ENCODE results near the gene TNFAIP8.

The TNFAIP8 gene

DNA sequence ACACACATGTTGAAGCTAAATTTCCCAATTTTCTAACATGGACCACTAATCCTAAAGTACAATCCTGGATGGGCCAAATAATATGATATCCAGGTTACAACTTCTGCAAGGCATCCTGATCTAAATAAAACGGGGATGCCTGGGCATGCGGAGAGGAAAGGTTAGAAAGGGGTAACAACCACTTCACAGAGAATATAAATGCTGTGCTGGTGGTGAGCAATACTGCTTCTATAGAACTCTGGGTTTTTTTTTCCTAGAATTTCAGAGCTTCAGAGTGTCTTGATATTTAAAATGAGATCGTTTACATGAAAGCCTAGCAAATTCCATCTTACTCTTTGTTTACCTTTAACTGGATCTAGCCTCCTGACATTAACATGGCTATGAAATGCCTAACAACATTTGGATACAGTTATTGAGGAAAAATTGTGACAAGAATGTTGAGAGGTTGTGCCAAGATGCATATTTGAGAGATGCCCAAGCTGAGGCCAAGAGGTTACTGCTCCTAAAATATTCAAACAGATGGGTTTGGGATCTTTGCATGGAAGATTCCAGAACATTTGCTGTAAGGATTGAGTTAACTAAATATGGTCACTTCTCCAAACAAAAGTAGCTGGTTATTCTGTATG lies 22.4 kb downstream of the TNFAIP8 start:
- H3K4me1 ChIP-seq (ENCODE audit: control insufficient read depth, insufficient read depth, low read length, poor library complexity, severe bottlenecking), result peaks cover 17% of the 10 kb centered on the region
- H3K4me3 ChIP-seq (ENCODE audit: insufficient read depth, low read depth, low read length, poor library complexity, severe bottlenecking), result no peak overlapping the region

DNA sequence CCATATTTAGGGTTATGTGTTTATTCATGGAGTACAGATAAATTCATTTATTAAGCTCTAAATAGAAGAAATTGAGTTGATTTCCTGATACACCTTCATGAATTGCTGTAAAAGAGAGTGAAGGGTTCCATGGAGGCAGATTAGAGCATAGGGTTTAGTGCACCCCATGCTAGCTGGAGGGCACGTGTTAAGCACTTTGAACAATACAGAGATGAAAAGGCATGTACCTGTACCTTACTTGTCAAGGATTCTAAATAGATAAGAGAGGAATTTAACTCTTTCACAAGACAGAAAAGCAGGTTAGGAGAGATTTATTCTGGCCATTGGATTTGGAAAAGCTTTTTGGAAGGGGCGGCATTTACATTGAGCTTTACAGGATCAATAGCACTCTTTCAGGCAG lies 23.3 kb downstream of the TNFAIP8 start:
- DNase-seq, result no peak
- Histone ChIP-seq H3K27ac (ENCODE audit: insufficient read depth, low read length, poor library complexity, severe bottlenecking) (no peak overlapping the region), H3K4me1 (ENCODE audit: control insufficient read depth, insufficient read depth, low read length, poor library complexity, severe bottlenecking) (peaks cover 16% of the 10 kb centered on the region), H3K27me3 (replicated peaks; ENCODE audit: control insufficient read depth, insufficient read depth, low read length, poor library complexity, severe bottlenecking) (no peaks in the 10 kb centered on the region), H3K9me3 (ENCODE audit: control insufficient read depth, low read length) (no peaks in the 10 kb centered on the region), H3K36me3 (ENCODE audit: control insufficient read depth, insufficient read depth, low read length) (no peaks in the 10 kb centered on the region), H3K4me3 (ENCODE audit: insufficient read depth, low read depth, low read length, poor library complexity, severe bottlenecking) (no peak overlapping the region)

More for the DNA sequence above, 22.4 kb downstream of the TNFAIP8 start:
- peaks cover 7% of the 10 kb centered on the region for H3K36me3 ChIP-seq (ENCODE audit: control insufficient read depth, insufficient read depth, low read length)
- no peaks in the 10 kb centered on the region for H3K27me3 ChIP-seq (replicated peaks; ENCODE audit: control insufficient read depth, insufficient read depth, low read length, poor library complexity, severe bottlenecking)
- H3K27ac ChIP-seq (ENCODE audit: insufficient read depth, low read length, poor library complexity, severe bottlenecking), result no peak overlapping the region
- no peaks in the 10 kb centered on the region for H3K9me3 ChIP-seq (ENCODE audit: control insufficient read depth, low read length)
- DNase-seq, result no peak

DNA sequence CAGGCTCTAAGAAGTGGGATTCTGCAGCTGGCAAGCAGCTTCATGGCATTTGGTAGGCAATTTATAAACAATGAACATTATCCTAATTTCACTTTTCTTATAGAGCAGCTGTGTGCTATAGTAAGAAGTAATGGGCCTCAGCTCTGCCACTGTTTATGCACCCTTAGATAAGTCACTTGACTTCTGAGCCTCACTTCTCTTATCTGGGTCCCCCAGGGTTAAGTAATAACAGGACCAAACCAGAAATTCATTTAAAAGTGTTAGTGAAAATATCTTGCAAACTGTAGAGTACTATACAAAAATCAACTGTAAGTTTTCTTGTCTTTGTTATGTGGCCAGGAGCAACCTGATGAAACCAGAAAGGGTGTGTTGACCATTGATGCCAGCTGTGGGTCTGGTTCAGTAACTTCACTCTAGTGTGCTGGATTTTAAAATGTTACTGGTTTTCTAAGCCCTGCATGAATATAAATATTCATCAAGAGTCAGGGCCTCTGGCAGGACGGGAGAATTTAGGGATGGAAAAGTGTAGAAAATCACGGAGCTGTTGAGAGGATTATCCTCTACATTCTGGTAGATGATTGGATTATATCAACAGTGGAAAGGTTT lies 24.2 kb downstream of the TNFAIP8 start:
- H3K4me1 ChIP-seq (ENCODE audit: control insufficient read depth, insufficient read depth, low read length, poor library complexity, severe bottlenecking), result peaks cover 24% of the 10 kb centered on the region

DNA sequence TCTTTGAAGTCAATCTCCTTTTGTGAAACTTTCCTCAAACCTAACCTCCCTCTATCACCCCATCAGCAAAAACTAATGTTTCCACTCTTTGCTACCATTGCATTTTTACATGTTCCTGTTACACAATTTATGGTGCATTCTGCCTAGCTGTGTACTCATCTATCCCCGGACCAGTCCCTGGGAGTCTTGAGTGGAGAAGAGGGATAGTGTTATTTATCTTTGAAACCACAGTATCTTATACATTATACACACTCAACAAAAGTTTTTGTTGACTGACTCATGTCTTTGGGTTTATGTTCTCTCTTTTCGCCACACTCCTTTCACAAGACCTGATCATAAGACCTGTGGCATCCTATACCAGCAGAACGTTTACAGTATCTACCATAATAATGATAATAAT lies 26.4 kb downstream of the TNFAIP8 start:
- Histone ChIP-seq H3K27ac (ENCODE audit: insufficient read depth, low read length, poor library complexity, severe bottlenecking) (no peak overlapping the region), H3K4me1 (ENCODE audit: control insufficient read depth, insufficient read depth, low read length, poor library complexity, severe bottlenecking) (peaks cover 24% of the 10 kb centered on the region), H3K9me3 (ENCODE audit: control insufficient read depth, low read length) (no peaks in the 10 kb centered on the region), H3K4me3 (ENCODE audit: insufficient read depth, low read depth, low read length, poor library complexity, severe bottlenecking) (no peak overlapping the region), H3K27me3 (replicated peaks; ENCODE audit: control insufficient read depth, insufficient read depth, low read length, poor library complexity, severe bottlenecking) (no peaks in the 10 kb centered on the region), H3K36me3 (ENCODE audit: control insufficient read depth, insufficient read depth, low read length) (no peaks in the 10 kb centered on the region)
- no peak for DNase-seq

More for the DNA sequence above, 24.2 kb downstream of the TNFAIP8 start:
- Histone ChIP-seq H3K27ac (ENCODE audit: insufficient read depth, low read length, poor library complexity, severe bottlenecking) (no peak overlapping the region), H3K4me3 (ENCODE audit: insufficient read depth, low read depth, low read length, poor library complexity, severe bottlenecking) (no peak overlapping the region), H3K27me3 (replicated peaks; ENCODE audit: control insufficient read depth, insufficient read depth, low read length, poor library complexity, severe bottlenecking) (no peaks in the 10 kb centered on the region), H3K36me3 (ENCODE audit: control insufficient read depth, insufficient read depth, low read length) (no peaks in the 10 kb centered on the region), H3K9me3 (ENCODE audit: control insufficient read depth, low read length) (no peaks in the 10 kb centered on the region)
- no peak for DNase-seq

DNA sequence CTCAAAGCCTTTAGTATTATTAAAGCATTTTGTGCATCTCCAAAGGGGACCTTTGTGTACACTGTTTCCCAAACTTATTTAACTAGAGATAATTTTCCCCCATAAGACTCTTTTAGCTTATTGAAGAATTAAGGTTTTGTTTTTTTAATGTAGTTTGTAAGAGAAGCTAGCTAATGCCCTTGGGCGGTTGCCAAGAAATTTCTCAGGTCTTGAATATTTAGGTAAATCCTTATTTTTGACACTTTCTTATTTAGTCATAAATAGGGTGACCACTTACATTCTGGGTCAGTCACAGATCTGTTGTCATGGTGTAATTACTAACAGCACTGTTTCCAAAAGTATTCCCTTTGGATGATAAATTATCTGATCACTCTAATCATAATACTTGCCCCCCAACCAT lies 27.2 kb downstream of the TNFAIP8 start:
- H3K4me3 ChIP-seq (ENCODE audit: insufficient read depth, low read depth, low read length, poor library complexity, severe bottlenecking), result no peak overlapping the region
- H3K9me3 ChIP-seq (ENCODE audit: control insufficient read depth, low read length), result no peaks in the 10 kb centered on the region
- H3K4me1 ChIP-seq (ENCODE audit: control insufficient read depth, insufficient read depth, low read length, poor library complexity, severe bottlenecking), result peaks cover 33% of the 10 kb centered on the region
- no peaks in the 10 kb centered on the region for H3K27me3 ChIP-seq (replicated peaks; ENCODE audit: control insufficient read depth, insufficient read depth, low read length, poor library complexity, severe bottlenecking)
- peak overlapping the region; percentile 16 for H3K27ac ChIP-seq (ENCODE audit: insufficient read depth, low read length, poor library complexity, severe bottlenecking)
- DNase-seq, result no peak
- H3K36me3 ChIP-seq (ENCODE audit: control insufficient read depth, insufficient read depth, low read length), result no peaks in the 10 kb centered on the region

DNA sequence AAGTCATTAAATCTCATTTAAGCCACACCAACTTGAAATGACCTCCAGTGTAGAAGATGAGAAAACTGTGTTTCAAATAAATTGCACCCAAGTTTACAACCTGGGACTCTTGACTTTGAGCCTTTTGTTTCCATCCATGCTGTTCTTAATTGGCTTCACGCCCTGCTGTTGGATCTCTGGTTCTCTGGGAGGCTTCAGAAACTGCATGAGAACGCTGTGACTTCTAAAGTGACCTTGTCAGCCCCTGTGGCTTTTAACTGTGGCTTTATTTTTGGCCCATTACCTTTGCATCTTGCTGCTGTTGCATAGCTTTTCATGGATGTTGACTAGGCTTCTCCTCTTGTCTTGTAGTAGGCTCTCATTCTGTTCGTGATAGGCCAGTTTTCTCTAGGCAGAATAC lies 29.3 kb downstream of the TNFAIP8 start:
- H3K4me1 ChIP-seq (ENCODE audit: control insufficient read depth, insufficient read depth, low read length, poor library complexity, severe bottlenecking), result peaks cover 39% of the 10 kb centered on the region
- no peaks in the 10 kb centered on the region for H3K36me3 ChIP-seq (ENCODE audit: control insufficient read depth, insufficient read depth, low read length)
- H3K4me3 ChIP-seq (ENCODE audit: insufficient read depth, low read depth, low read length, poor library complexity, severe bottlenecking), result no peak overlapping the region
- H3K27ac ChIP-seq (ENCODE audit: insufficient read depth, low read length, poor library complexity, severe bottlenecking), result peak overlapping the region; percentile 11
- no peaks in the 10 kb centered on the region for H3K9me3 ChIP-seq (ENCODE audit: control insufficient read depth, low read length)
- no peak for DNase-seq
- no peaks in the 10 kb centered on the region for H3K27me3 ChIP-seq (replicated peaks; ENCODE audit: control insufficient read depth, insufficient read depth, low read length, poor library complexity, severe bottlenecking)

DNA sequence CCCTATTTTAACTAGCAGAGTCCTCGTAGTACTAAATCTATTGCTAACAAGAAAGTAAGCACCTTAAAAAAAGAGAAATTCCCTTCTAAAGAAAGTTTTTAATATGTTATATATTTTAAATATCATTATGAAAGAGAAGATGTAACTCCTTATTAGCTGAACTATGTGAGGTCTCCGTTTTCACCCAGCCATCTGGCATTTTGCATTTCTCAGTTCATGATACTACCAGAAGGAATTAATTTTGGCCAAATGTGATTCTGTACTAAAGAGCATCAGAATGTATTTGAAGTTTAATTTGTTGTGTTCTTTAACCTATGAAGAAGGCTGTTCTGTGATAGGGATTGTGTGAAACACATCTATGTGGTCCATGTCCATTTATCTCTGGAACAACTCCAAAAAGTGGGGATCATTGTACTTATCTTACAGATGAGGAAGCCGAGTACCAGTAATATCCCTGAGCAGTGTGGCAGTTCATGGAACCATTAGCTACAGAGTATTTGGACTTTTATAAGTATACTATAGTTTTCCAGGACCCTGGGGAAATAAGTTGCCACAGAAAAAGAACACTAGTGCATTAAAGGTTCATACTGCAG lies 29.8 kb downstream of the TNFAIP8 start:
- no peaks in the 10 kb centered on the region for H3K9me3 ChIP-seq (ENCODE audit: control insufficient read depth, low read length)
- H3K27me3 ChIP-seq (replicated peaks; ENCODE audit: control insufficient read depth, insufficient read depth, low read length, poor library complexity, severe bottlenecking), result no peaks in the 10 kb centered on the region
- H3K27ac ChIP-seq (ENCODE audit: insufficient read depth, low read length, poor library complexity, severe bottlenecking), result peak overlapping the region; percentile 11
- no peak overlapping the region for H3K4me3 ChIP-seq (ENCODE audit: insufficient read depth, low read depth, low read length, poor library complexity, severe bottlenecking)
- peaks cover 39% of the 10 kb centered on the region for H3K4me1 ChIP-seq (ENCODE audit: control insufficient read depth, insufficient read depth, low read length, poor library complexity, severe bottlenecking)
- DNase-seq, result no peak
- H3K36me3 ChIP-seq (ENCODE audit: control insufficient read depth, insufficient read depth, low read length), result no peaks in the 10 kb centered on the region

DNA sequence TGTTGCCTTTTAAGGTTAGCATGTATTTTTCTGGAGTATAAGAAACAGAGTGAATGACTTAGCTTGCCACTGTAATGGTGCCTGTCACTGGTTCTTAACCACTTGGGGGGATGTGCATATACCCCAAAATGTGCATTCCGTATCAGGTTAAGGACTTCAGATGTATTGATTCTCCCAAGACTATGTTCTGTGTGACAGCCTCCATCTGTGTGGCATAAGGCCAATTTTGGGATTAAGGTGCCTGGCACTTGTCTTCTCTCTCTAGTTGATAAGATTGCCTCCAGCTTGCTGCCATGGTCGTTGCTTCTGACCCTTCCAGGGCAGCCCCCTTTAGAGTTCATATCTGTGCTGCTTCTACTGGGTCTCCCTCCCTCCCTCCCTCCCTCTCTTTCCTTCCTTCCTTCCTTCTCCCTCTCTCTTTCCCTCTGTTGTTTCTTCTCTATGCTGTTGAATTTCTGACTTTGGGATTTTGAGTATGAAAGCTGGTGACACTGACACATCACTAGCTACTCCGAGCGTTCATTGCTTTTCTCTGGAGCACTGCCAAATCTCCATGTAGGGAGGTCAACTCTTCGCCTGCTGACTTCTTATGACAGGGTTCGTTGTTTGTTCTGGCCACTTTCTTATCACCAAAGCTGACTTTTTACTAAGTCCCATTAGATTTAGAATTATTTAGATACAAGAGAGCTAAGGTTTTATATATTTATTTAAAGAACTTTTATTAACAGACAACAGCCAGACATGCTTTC lies 31.0 kb downstream of the TNFAIP8 start:
- DNase-seq, result no peak
- H3K9me3 ChIP-seq (ENCODE audit: control insufficient read depth, low read length), result no peaks in the 10 kb centered on the region
- H3K27ac ChIP-seq (ENCODE audit: insufficient read depth, low read length, poor library complexity, severe bottlenecking), result no peak overlapping the region
- H3K27me3 ChIP-seq (replicated peaks; ENCODE audit: control insufficient read depth, insufficient read depth, low read length, poor library complexity, severe bottlenecking), result no peaks in the 10 kb centered on the region
- H3K4me3 ChIP-seq (ENCODE audit: insufficient read depth, low read depth, low read length, poor library complexity, severe bottlenecking), result no peak overlapping the region
- peaks cover 39% of the 10 kb centered on the region for H3K4me1 ChIP-seq (ENCODE audit: control insufficient read depth, insufficient read depth, low read length, poor library complexity, severe bottlenecking)
- no peaks in the 10 kb centered on the region for H3K36me3 ChIP-seq (ENCODE audit: control insufficient read depth, insufficient read depth, low read length)

DNA sequence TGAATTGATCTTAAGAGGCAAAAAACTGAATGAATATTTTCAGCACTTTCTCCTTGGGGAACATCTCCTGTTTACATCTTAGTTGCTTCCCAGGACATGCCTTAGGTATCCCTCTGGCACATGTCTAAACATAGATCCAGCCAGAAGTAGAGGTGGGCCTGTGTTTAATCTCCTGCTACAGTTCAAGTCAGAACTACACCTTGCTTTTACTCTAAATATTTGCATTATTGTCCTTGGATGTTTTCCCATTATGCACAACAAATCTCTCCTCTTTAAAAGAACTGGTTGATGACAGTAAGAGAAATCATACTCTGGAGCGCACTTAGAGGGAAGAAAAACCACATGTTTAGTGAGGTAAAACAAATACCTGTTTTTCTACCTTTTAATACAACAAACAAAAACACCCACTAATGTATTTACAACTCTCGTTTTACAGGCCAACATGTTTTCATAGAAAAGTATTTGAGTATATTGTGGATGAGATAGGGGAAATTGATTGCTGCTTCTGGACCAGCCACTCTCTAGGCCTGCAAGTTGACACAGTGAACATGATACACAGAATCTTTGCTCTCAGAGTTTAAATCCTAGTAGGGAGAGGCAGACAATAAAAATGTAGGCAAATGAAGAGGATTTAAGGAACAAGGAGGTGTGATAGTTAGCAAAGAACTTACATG lies 32.3 kb downstream of the TNFAIP8 start:
- peaks cover 5% of the 10 kb centered on the region for H3K36me3 ChIP-seq (ENCODE audit: control insufficient read depth, insufficient read depth, low read length)
- H3K27ac ChIP-seq (ENCODE audit: insufficient read depth, low read length, poor library complexity, severe bottlenecking), result no peak overlapping the region
- no peaks in the 10 kb centered on the region for H3K9me3 ChIP-seq (ENCODE audit: control insufficient read depth, low read length)
- H3K4me1 ChIP-seq (ENCODE audit: control insufficient read depth, insufficient read depth, low read length, poor library complexity, severe bottlenecking), result peaks cover 31% of the 10 kb centered on the region
- H3K27me3 ChIP-seq (replicated peaks; ENCODE audit: control insufficient read depth, insufficient read depth, low read length, poor library complexity, severe bottlenecking), result no peaks in the 10 kb centered on the region
- no peak overlapping the region for H3K4me3 ChIP-seq (ENCODE audit: insufficient read depth, low read depth, low read length, poor library complexity, severe bottlenecking)
- DNase-seq, result no peak

All from effector memory CD4-positive, alpha-beta T cell (primary cell).